SW480 (cell line): ENCODE results near the gene ARAP3.

ENCODE experiments used
- DNase-seq: peaks from one replicate; pipeline ENCODE4 v3.0.0-alpha.2; 2016; ENCODE audit warnings: low spot score

ARAP3 gene

GRCh38 chr5:141639357-141640050 lies 42.5 kb downstream of the ARAP3 start:
- no peak for DNase-seq

- DNase-seq: no peak
Measured at GRCh38 chr5:141638771-141639170, 43.3 kb downstream of the ARAP3 start.

- peak; percentile 62 for DNase-seq
Measured at GRCh38 chr5:141637767-141638419, 44.1 kb downstream of the ARAP3 start.

- DNase-seq: no peak
Measured at GRCh38 chr5:141637123-141637766, 44.8 kb downstream of the ARAP3 start.

- peak; percentile 92 for DNase-seq
Measured at GRCh38 chr5:141636413-141637122, 45.5 kb downstream of the ARAP3 start, which contains the start of the genes HDAC3 and RELL2. HDAC3 (minus strand) TSS chr5:141636849; CDS start chr5:141636790, 59 bp downstream. RELL2 (plus strand) TSS chr5:141636997; CDS start chr5:141638226, 1,229 bp downstream.

- DNase-seq: no peak
Measured at GRCh38 chr5:141636106-141636412, 46.0 kb downstream of the ARAP3 start.

GRCh38 chr5:141635646-141636045 lies 46.4 kb downstream of the ARAP3 start:
- no peak for DNase-seq

- DNase-seq: no peak
Measured at GRCh38 chr5:141634720-141635119, 47.3 kb downstream of the ARAP3 start.

- no peak for DNase-seq
Measured at GRCh38 chr5:141633871-141634561, 48.0 kb downstream of the ARAP3 start.

GRCh38 chr5:141632650-141633049 lies 49.4 kb downstream of the ARAP3 start:
- DNase-seq: no peak

- DNase-seq: no peak
Measured at GRCh38 chr5:141630570-141631140, 51.4 kb downstream of the ARAP3 start.

GRCh38 chr5:141628175-141628788 lies 53.7 kb downstream of the ARAP3 start:
- no peak for DNase-seq

- DNase-seq: no peak
Measured at GRCh38 chr5:141623611-141624010, 58.4 kb downstream of the ARAP3 start.

GRCh38 chr5:141623186-141623585 lies 58.8 kb downstream of the ARAP3 start:
- no peak for DNase-seq

- DNase-seq: peak; percentile 98
Measured at GRCh38 chr5:141618804-141619554, 63.1 kb downstream of the ARAP3 start, which contains the start of gene DIAPH1. DIAPH1 (minus strand) TSS chr5:141619000; CDS start chr5:141618914, 86 bp downstream.

GRCh38 chr5:141618030-141618803 lies 63.8 kb downstream of the ARAP3 start:
- DNase-seq: peak; percentile 84

GRCh38 chr5:141617682-141618029 lies 64.4 kb downstream of the ARAP3 start:
- DNase-seq: no peak

GRCh38 chr5:141617128-141617527 lies 64.9 kb downstream of the ARAP3 start:
- DNase-seq: no peak

- no peak for DNase-seq
Measured at GRCh38 chr5:141615991-141616720, 65.9 kb downstream of the ARAP3 start.
